Astrocyte (in vitro differentiated cells and primary cell): ENCODE results near the gene FLII.

Source experiments
- CTCF ChIP-seq: IDR thresholded peaks from 2 replicates; pipeline ENCODE4 v1.5.1; 2011; ENCODE audit warnings: low read depth, mild to moderate bottlenecking, inconsistent platforms, low read length, moderate library complexity; ENCODE audit not compliant: insufficient read depth
- EZH2 ChIP-seq: IDR thresholded peaks from 2 replicates; pipeline ENCODE4 v1.6.1; 2012; ENCODE audit warnings: mild to moderate bottlenecking, low read length, inconsistent platforms; ENCODE audit not compliant: insufficient read depth

DNA sequence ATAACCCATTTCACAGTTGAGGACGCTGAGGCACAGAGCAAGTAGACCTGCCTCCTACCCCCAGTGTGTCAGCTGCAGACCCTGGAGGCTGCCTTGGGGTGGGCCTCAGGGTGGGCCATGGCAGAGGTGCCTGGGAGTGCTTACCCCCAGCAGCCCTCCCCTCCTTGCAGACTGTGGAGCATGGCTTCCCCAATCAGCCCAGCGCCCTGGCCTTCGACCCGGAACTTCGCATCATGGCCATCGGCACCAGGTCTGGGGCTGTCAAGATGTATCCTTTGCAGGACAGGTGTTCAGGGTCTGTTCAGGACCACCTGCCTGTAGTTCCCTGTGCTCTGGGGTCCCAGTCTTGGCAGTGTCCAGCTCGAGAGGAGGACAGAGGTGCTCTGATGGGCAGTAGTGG, 28.8 kb downstream of the FLII start:
- TF ChIP-seq CTCF (no peak), EZH2 (no peak)
